ENCODE results near the gene CCK. TPM values are rescaled to one million over a fixed set of nuclear protein-coding genes. Genes with fewer than 3 reads are reported as not detected.
"Not testable (repeated sequence)": the region's sequence is repeated elsewhere in the genome, so short reads cannot be mapped to it uniquely, and the experiment has no call there.

CCK gene
- total RNA-seq, 1 donor from 2014 or later: not detected

DNA sequence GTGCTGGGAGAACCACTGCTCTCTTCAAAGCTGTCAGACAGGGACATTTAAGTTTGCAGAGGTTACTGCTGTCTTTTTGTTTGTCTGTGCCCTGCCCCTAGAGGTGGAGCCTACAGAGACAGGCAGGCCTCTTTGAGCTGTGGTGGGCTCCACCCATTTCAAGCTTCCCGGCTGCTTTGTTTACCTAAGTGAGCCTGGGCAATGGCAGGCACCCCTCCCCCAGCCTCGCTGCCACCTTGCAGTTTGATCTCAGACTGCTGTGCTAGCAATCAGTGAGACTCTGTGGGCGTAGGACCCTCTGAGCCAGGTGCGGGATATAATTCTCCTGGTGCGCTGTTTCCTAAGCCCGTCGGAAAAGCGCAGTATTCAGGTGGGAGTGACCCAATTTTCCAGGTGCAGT, 21.4 kb upstream of the CCK start:
- DNase-seq (ENCODE audit: low spot score); H3K27me3 Mint-ChIP-seq (ENCODE audit: insufficient read depth); H3K4me3 Mint-ChIP-seq; H3K9me3 Mint-ChIP-seq; H3K36me3 Mint-ChIP-seq (ENCODE audit: low read depth); H3K27ac Mint-ChIP-seq; H3K4me1 Mint-ChIP-seq (ENCODE audit: low read depth); intact Hi-C loops (cut with micrococcal nuclease): not testable (repeated sequence)

DNA sequence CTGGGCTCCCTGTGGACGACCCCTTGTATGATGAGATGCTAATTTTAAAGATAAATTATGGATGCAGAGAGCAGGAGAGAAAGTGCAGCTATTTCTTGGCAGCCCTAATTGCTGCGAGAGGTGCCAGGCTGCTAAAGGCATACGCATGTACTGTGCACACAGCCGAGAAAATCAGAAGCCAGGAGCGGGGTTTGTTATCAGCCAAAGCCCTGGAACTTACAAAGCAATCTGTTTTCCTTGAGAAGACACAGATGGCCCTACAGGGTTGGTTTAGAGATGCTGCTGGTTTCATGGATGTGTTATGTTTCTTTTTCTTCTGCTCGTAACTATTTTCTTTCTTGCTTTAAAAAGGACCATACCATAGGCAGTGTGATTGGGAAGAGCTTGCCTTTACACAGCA, 11.7 kb upstream of the CCK start:
- no peak overlapping the region for H3K27ac Mint-ChIP-seq
- intact Hi-C loops (cut with micrococcal nuclease): no loop called here
- no peaks in the 10 kb centered on the region for H3K4me1 Mint-ChIP-seq (ENCODE audit: low read depth)
- peaks cover 2% of the 10 kb centered on the region for H3K36me3 Mint-ChIP-seq (ENCODE audit: low read depth)
- H3K9me3 Mint-ChIP-seq: peaks cover 23% of the 10 kb centered on the region
- H3K4me3 Mint-ChIP-seq: no peak overlapping the region
- DNase-seq (ENCODE audit: low spot score): no peak
- peaks cover 4% of the 10 kb centered on the region for H3K27me3 Mint-ChIP-seq (ENCODE audit: insufficient read depth)

- no peak for DNase-seq (ENCODE audit: low spot score)
- Mint-ChIP-seq H3K27me3 (ENCODE audit: insufficient read depth) (peaks cover 4% of the 10 kb centered on the region), H3K4me3 (no peak overlapping the region), H3K36me3 (ENCODE audit: low read depth) (peaks cover 2% of the 10 kb centered on the region), H3K9me3 (peaks cover 23% of the 10 kb centered on the region), H3K4me1 (ENCODE audit: low read depth) (no peaks in the 10 kb centered on the region), H3K27ac (no peak overlapping the region)
- intact Hi-C loops (cut with micrococcal nuclease): no loop called here
These were observed 10.5 kb upstream of the CCK start for GRCh38 chr3:42276141-42277132.

GRCh38 chr3:42275217-42275616, 9.2 kb upstream of the CCK start:
- DNase-seq (ENCODE audit: low spot score): no peak
- H3K27ac Mint-ChIP-seq: no peak overlapping the region
- H3K27me3 Mint-ChIP-seq (ENCODE audit: insufficient read depth): peaks cover 5% of the 10 kb centered on the region
- H3K4me1 Mint-ChIP-seq (ENCODE audit: low read depth): no peaks in the 10 kb centered on the region
- H3K9me3 Mint-ChIP-seq: peaks cover 12% of the 10 kb centered on the region
- no peak overlapping the region for H3K4me3 Mint-ChIP-seq
- peaks cover 2% of the 10 kb centered on the region for H3K36me3 Mint-ChIP-seq (ENCODE audit: low read depth)
- intact Hi-C loops (cut with micrococcal nuclease): no loop called here

- Mint-ChIP-seq H3K9me3 (peaks cover 3% of the 10 kb centered on the region), H3K4me3 (no peak overlapping the region), H3K27ac (no peak overlapping the region), H3K27me3 (ENCODE audit: insufficient read depth) (peaks cover 8% of the 10 kb centered on the region), H3K36me3 (ENCODE audit: low read depth) (peaks cover 2% of the 10 kb centered on the region), H3K4me1 (ENCODE audit: low read depth) (no peaks in the 10 kb centered on the region)
- no peak for DNase-seq (ENCODE audit: low spot score)
- intact Hi-C loops (cut with micrococcal nuclease): no loop called here
These were observed 8.3 kb upstream of the CCK start for GRCh38 chr3:42274266-42274665.

GRCh38 chr3:42273361-42273760, 7.4 kb upstream of the CCK start:
- intact Hi-C loops (cut with micrococcal nuclease): no loop called here
- Mint-ChIP-seq H3K36me3 (ENCODE audit: low read depth) (peaks cover 2% of the 10 kb centered on the region), H3K27ac (no peak overlapping the region), H3K9me3 (no peaks in the 10 kb centered on the region), H3K4me1 (ENCODE audit: low read depth) (no peaks in the 10 kb centered on the region), H3K27me3 (ENCODE audit: insufficient read depth) (peaks cover 8% of the 10 kb centered on the region), H3K4me3 (no peak overlapping the region)
- no peak for DNase-seq (ENCODE audit: low spot score)

DNA sequence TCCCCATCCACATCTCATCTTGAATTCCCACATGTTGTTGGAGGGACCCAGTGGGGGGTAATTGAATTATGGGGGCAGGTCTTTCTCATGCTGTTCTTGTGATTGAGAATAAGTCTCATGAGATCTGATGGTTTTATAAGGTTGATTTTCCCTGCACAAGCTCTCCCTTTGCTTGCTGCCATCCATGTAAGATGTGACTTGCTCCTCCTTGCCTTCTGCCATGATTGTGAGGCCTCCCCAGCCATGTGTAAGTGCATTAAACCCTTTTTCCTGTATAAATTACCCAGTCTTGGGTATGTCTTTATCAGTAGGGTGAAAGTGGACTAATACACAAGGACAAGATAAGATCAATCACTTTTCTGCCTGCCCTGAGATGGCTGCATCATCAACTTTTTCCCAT, 5.8 kb upstream of the CCK start:
- DNase-seq (ENCODE audit: low spot score): no peak
- H3K4me3 Mint-ChIP-seq: no peak overlapping the region
- no peaks in the 10 kb centered on the region for H3K36me3 Mint-ChIP-seq (ENCODE audit: low read depth)
- no peaks in the 10 kb centered on the region for H3K4me1 Mint-ChIP-seq (ENCODE audit: low read depth)
- peaks cover 22% of the 10 kb centered on the region for H3K27me3 Mint-ChIP-seq (ENCODE audit: insufficient read depth)
- no peaks in the 10 kb centered on the region for H3K9me3 Mint-ChIP-seq
- H3K27ac Mint-ChIP-seq: no peak overlapping the region
- intact Hi-C loops (cut with micrococcal nuclease): no loop called here

GRCh38 chr3:42270561-42270960, 4.6 kb upstream of the CCK start:
- intact Hi-C loops (cut with micrococcal nuclease): no loop called here
- Mint-ChIP-seq H3K36me3 (ENCODE audit: low read depth) (no peaks in the 10 kb centered on the region), H3K27ac (no peak overlapping the region), H3K4me3 (no peak overlapping the region), H3K9me3 (no peaks in the 10 kb centered on the region), H3K4me1 (ENCODE audit: low read depth) (no peaks in the 10 kb centered on the region), H3K27me3 (ENCODE audit: insufficient read depth) (peaks cover 18% of the 10 kb centered on the region)
- DNase-seq (ENCODE audit: low spot score): no peak

DNA sequence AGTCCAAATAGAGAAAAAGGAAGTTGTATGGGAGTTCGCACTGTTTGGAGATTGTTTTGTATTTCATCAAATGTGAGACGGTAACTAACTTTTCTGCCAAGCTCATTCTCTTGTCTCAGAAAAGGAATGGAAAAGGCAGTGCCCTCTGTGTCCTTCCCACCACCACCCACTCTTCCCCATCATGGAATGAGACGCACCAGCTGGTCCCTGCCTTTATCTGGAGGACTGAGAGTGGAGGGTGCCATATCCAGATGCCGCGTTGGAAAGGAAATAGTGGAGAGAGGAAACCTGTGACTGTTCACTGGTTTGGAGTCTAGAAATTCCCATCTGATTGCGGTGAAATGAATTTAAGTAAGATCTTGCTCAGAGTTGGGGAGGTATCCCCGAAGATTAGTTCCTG, 3.7 kb upstream of the CCK start:
- no peak overlapping the region for H3K27ac Mint-ChIP-seq
- no peak for DNase-seq (ENCODE audit: low spot score)
- peaks cover 20% of the 10 kb centered on the region for H3K27me3 Mint-ChIP-seq (ENCODE audit: insufficient read depth)
- no peak overlapping the region for H3K4me3 Mint-ChIP-seq
- intact Hi-C loops (cut with micrococcal nuclease): no loop called here
- no peaks in the 10 kb centered on the region for H3K36me3 Mint-ChIP-seq (ENCODE audit: low read depth)
- no peaks in the 10 kb centered on the region for H3K4me1 Mint-ChIP-seq (ENCODE audit: low read depth)
- no peaks in the 10 kb centered on the region for H3K9me3 Mint-ChIP-seq

- no peak overlapping the region for H3K27ac Mint-ChIP-seq
- DNase-seq (ENCODE audit: low spot score): no peak
- H3K4me1 Mint-ChIP-seq (ENCODE audit: low read depth): no peaks in the 10 kb centered on the region
- peaks cover 30% of the 10 kb centered on the region for H3K27me3 Mint-ChIP-seq (ENCODE audit: insufficient read depth)
- no peaks in the 10 kb centered on the region for H3K36me3 Mint-ChIP-seq (ENCODE audit: low read depth)
- no peak overlapping the region for H3K4me3 Mint-ChIP-seq
- H3K9me3 Mint-ChIP-seq: no peaks in the 10 kb centered on the region
- intact Hi-C loops (cut with micrococcal nuclease): no loop called here
These were observed 1.9 kb upstream of the CCK start for GRCh38 chr3:42267878-42268277.

DNA sequence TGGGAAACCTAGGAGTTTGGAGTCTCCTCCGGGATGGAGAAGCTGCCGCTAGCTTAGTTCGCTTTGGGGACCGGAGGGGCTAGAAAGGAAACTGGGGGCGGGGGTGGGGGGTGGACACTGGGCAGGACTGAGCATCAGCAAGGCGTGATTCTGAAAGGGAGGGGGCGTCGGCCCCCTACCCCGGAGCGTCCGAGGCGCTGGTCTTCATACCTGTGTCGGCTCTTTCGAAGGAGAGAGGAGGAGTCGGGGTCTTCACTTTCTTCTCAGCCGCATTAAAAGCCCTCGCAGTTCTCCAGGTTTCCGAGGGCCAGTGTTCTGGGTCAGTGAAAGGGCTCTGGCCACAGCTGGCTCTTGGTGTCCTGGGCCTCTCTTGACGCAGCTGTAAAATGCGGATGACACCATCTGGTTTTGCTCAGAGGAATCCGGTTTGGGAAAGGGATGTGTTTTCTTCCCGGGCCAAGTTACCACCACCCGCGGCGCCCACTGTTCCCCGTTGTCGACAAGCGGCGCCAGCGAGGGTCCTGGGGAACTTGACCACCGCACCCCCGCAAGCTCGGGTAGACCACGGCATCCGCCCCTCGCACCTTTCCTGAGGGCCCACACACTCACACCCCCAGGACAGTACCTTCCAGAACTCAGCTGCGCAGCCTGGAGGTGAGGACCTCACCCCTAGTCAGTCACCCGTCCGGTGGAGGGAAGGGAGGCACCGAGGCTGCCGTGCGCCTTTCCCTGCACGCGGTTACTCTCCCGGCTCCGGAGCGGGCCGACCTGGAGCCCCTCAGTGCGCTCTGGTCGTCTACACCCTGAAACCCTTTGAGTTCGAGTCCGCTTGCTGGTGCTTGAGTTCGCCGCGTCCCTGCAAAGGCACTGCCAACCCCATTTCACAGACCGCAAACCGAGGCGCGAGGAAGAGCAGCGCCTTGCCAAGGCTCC, 660 bp downstream of the CCK start:
- H3K4me3 Mint-ChIP-seq: no peak overlapping the region
- H3K4me1 Mint-ChIP-seq (ENCODE audit: low read depth): no peaks in the 10 kb centered on the region
- no peak overlapping the region for H3K27ac Mint-ChIP-seq
- DNase-seq (ENCODE audit: low spot score): no peak
- intact Hi-C loops (cut with micrococcal nuclease): no loop called here
- no peaks in the 10 kb centered on the region for H3K9me3 Mint-ChIP-seq
- H3K36me3 Mint-ChIP-seq (ENCODE audit: low read depth): no peaks in the 10 kb centered on the region
- peaks cover 43% of the 10 kb centered on the region for H3K27me3 Mint-ChIP-seq (ENCODE audit: insufficient read depth)

DNA sequence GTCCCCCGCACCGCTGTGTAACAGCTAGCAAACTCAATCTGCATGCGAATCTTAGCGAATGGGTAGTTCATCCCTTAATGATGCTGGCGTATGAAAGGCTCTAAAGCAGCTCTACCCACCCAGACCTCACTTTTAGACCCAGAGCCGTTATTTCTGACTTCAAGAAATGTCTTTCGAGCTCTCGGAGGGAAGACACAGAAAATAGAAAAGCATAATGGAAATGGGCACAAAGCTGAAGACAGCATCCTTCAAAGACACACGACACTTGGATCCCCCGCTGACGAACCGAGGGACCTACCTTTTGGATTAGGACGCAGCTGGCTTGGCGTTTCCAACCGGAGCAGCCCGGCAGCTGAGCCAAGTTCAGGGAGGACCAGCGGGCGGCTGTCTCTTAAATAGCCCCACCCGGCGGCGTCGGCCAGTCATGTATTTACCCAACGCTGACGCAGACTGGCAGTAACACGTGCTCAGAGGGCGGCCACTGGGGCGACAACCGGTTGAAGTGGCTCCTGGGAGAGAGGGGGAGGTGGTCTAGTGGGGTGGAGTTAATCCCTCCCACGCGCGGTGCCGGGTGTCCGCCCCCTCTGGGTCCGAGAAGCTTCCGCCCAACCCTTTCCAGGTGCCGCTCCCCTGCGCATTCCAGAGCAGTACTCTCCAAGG, 1.5 kb downstream of the CCK start:
- intact Hi-C loops (cut with micrococcal nuclease): no loop called here
- H3K27me3 Mint-ChIP-seq (ENCODE audit: insufficient read depth): peaks cover 40% of the 10 kb centered on the region
- H3K27ac Mint-ChIP-seq: no peak overlapping the region
- H3K9me3 Mint-ChIP-seq: no peaks in the 10 kb centered on the region
- no peak for DNase-seq (ENCODE audit: low spot score)
- H3K36me3 Mint-ChIP-seq (ENCODE audit: low read depth): no peaks in the 10 kb centered on the region
- H3K4me1 Mint-ChIP-seq (ENCODE audit: low read depth): no peaks in the 10 kb centered on the region
- H3K4me3 Mint-ChIP-seq: no peak overlapping the region
